HCT116 (cell line): ENCODE data around the gene SLC66A3. TPM values are rescaled to one million over a fixed set of nuclear protein-coding genes. Genes with fewer than 3 reads are reported as not detected.
A peak's percentile ranks its signal among the peaks of the same experiment; 100 is the strongest.

ENCODE experiments used
- ATAC-seq: fragments of 200-7000 bp; cut with Tn5 transposase; 2 replicates; pipeline ENCODE4 v1.9.1; 2020; ENCODE audit warnings: mild to moderate bottlenecking, moderate library complexity
- BruUV-seq: library from RNA; stranded (reverse); fragments of 400-500 nt; replicated peaks from 2 replicates; lab custom pipeline; 2021; lab: Mats Ljungman, UMichigan
- CTCF ChIA-PET: fragments of 300-600 bp; sonication (Branson Sonifier 250); formaldehyde crosslinking; loops from one replicate; lab custom pipeline; 2021; ENCODE audit warnings: antibody characterized with exemption; lab: Charles Lee
- POLR2A ChIA-PET: fragments of 300-600, 350-600 bp; sonication (Branson Sonifier 250); formaldehyde crosslinking; loops from one replicate; lab custom pipeline; 2021; ENCODE audit warnings: antibody characterized with exemption; lab: Charles Lee
- RAD21 ChIA-PET, 2 experiments: fragments of 300-600 bp; sonication (Branson Sonifier 250); formaldehyde crosslinking; loops; one replicate each; lab custom pipeline; 2023; ENCODE audit warnings: low total read pairs in 2 of 2; ENCODE audit not compliant: uncharacterized antibody in 2 of 2, unreplicated experiment in 2 of 2, low non-redundant PET in 1 of 2; lab: Charles Lee
- DNase-seq: peaks from one replicate; pipeline ENCODE4 v3.0.0-alpha.2; 2010; ENCODE audit warnings: low read depth, low spot score
- H2AFZ ChIP-seq: fragments of 200-600 bp; shearing (Covaris generic), sonication (generic); 2 replicates; pipeline ENCODE4 v1.6.1; 2017; ENCODE audit warnings: low read depth, mixed run types, mixed read lengths, antibody characterized with exemption, low read length; ENCODE audit not compliant: poor library complexity, severe bottlenecking
- H3K27ac ChIP-seq: 2 replicates; pipeline ENCODE4 v1.5.1; 2012; ENCODE audit warnings: low read depth, low read length
- H3K27me3 ChIP-seq: fragments of 200-600 bp; sonication (generic); 2 replicates; pipeline ENCODE4 v1.6.1; 2016; ENCODE audit warnings: mixed run types, low read length, mixed read lengths; ENCODE audit not compliant: insufficient read depth
- H3K36me3 ChIP-seq, 2 experiments: fragments of 200-500 bp in 1 of 2; fragments of 200-600 bp in 1 of 2; sonication (Bioruptor generic) in 1 of 2; sonication (generic) in 1 of 2; 2 replicates each; pipeline versions ENCODE4 v1.5.1 to v1.6.1; 2014 to 2016; ENCODE audit warnings: low read length in 2 of 2, inconsistent platforms in 1 of 2, mixed read lengths in 1 of 2, mixed run types in 1 of 2; ENCODE audit not compliant: insufficient read depth in 2 of 2, control insufficient read depth in 1 of 2
- H3K4me1 ChIP-seq, 2 experiments: fragments of 200-600 bp in 1 of 2; sonication (generic) in 1 of 2; 2 replicates each; pipeline versions ENCODE4 v1.5.1 to v1.6.1; 2012 to 2017; ENCODE audit warnings: low read length in 2 of 2, inconsistent platforms in 1 of 2, mild to moderate bottlenecking in 1 of 2, mixed read lengths in 1 of 2, mixed run types in 1 of 2, moderate library complexity in 1 of 2; ENCODE audit not compliant: insufficient read depth in 2 of 2, control insufficient read depth in 1 of 2
- H3K4me2 ChIP-seq: fragments of 200-600 bp; sonication (generic); 2 replicates; pipeline ENCODE4 v1.6.1; 2017; ENCODE audit warnings: mixed run types, low read length, mixed read lengths
- H3K4me3 ChIP-seq, 2 experiments: fragments of 200-600 bp in 1 of 2; sonication (generic) in 1 of 2; replicated peaks in 1 of 2; 2 replicates each; pipeline ENCODE4 v1.5.1; 2011 to 2016; ENCODE audit warnings: low read length in 2 of 2, control low read depth in 1 of 2, low read depth in 1 of 2, mild to moderate bottlenecking in 1 of 2, mixed read lengths in 1 of 2, mixed run types in 1 of 2
- H3K79me2 ChIP-seq: fragments of 200-600 bp; sonication (generic); 2 replicates; pipeline ENCODE4 v1.6.1; 2017; ENCODE audit warnings: mild to moderate bottlenecking, mixed run types, low read length, moderate library complexity, mixed read lengths; ENCODE audit not compliant: insufficient read depth
- H3K9ac ChIP-seq: fragments of 200-600 bp; sonication (generic); 2 replicates; pipeline ENCODE4 v1.6.1; 2016; ENCODE audit warnings: low read length, mixed read lengths
- H3K9me2 ChIP-seq: fragments of 200-600 bp; sonication (generic), shearing (Covaris generic); 2 replicates; pipeline ENCODE4 v1.6.1; 2017; ENCODE audit warnings: mixed run types, mild to moderate bottlenecking, moderate library complexity; ENCODE audit not compliant: insufficient read depth
- H3K9me3 ChIP-seq, 2 experiments: fragments of 200-500 bp in 1 of 2; fragments of 200-600 bp in 1 of 2; sonication (Bioruptor generic) in 1 of 2; sonication (generic) in 1 of 2; 2 replicates each; pipeline ENCODE4 v1.6.1; 2014 to 2017; ENCODE audit warnings: low read length in 2 of 2, mixed read lengths in 2 of 2, inconsistent platforms in 1 of 2, low read depth in 1 of 2, mild to moderate bottlenecking in 1 of 2, mixed run types in 1 of 2, moderate library complexity in 1 of 2; ENCODE audit not compliant: control insufficient read depth in 1 of 2, insufficient read depth in 1 of 2
- H4K20me1 ChIP-seq: fragments of 200-600 bp; sonication (generic), shearing (Covaris generic); 2 replicates; pipeline ENCODE4 v1.6.1; 2017; ENCODE audit warnings: mixed run types, mild to moderate bottlenecking, moderate library complexity; ENCODE audit not compliant: insufficient read depth
- CBX3 ChIP-seq: IDR thresholded peaks from 2 replicates; pipeline ENCODE4 v1.6.1; 2012; ENCODE audit warnings: low read depth
- CEBPB ChIP-seq: IDR thresholded peaks from 2 replicates; pipeline ENCODE4 v1.6.1; 2012; ENCODE audit warnings: low read depth
- EGR1 ChIP-seq: IDR thresholded peaks from 2 replicates; pipeline ENCODE4 v1.6.1; 2012; ENCODE audit warnings: low read depth
- EZH2 ChIP-seq: fragments of 200-600 bp; sonication (generic); IDR thresholded peaks from 2 replicates; pipeline ENCODE4 v1.6.1; 2017; ENCODE audit warnings: antibody characterized with exemption, mixed run types
- EZH2phosphoT487 ChIP-seq: fragments of 200-600 bp; IDR thresholded peaks from 2 replicates; pipeline ENCODE4 v1.6.1; 2018; ENCODE audit warnings: antibody characterized with exemption, borderline replicate concordance
- FOSL1 ChIP-seq: IDR thresholded peaks from 2 replicates; pipeline ENCODE4 v1.6.1; 2012; ENCODE audit warnings: low read depth
- SIN3A ChIP-seq: IDR thresholded peaks from 2 replicates; pipeline ENCODE4 v1.6.1; 2012; ENCODE audit warnings: low read depth
- SP1 ChIP-seq: IDR thresholded peaks from 2 replicates; pipeline ENCODE4 v1.6.1; 2012; ENCODE audit warnings: low read depth
- intact Hi-C: fragments of 100-400 bp; cut with micrococcal nuclease; formaldehyde crosslinking; loops from 2 replicates; pipeline ENCODE4 v1.10.0; 2022
- total RNA-seq: library from RNA; stranded (reverse); gene quantifications from one replicate; pipeline ENCODE4 v1.2.1, GENCODE V29; 2021; ENCODE audit not compliant: unreplicated experiment
- TF ChIP-seq, protein P1 (sequence below), 3 experiments: fragments of 200-600 bp in 1 of 3; sonication (generic) in 1 of 3; IDR thresholded peaks in 2 of 3; conservative IDR thresholded peaks in 1 of 3; 2 replicates each; pipeline ENCODE4 v1.5.1; 2012 to 2017; ENCODE audit warnings: low read depth in 2 of 3, low read length in 2 of 3, antibody characterized with exemption in 1 of 3, borderline replicate concordance in 1 of 3, control low read depth in 1 of 3, mild to moderate bottlenecking in 1 of 3, mixed read lengths in 1 of 3, mixed run types in 1 of 3, moderate library complexity in 1 of 3; ENCODE audit not compliant: insufficient read depth in 1 of 3

Gene SLC66A3
- total RNA-seq, 1 experiment from 2014 or later = 15.9 TPM

DNA sequence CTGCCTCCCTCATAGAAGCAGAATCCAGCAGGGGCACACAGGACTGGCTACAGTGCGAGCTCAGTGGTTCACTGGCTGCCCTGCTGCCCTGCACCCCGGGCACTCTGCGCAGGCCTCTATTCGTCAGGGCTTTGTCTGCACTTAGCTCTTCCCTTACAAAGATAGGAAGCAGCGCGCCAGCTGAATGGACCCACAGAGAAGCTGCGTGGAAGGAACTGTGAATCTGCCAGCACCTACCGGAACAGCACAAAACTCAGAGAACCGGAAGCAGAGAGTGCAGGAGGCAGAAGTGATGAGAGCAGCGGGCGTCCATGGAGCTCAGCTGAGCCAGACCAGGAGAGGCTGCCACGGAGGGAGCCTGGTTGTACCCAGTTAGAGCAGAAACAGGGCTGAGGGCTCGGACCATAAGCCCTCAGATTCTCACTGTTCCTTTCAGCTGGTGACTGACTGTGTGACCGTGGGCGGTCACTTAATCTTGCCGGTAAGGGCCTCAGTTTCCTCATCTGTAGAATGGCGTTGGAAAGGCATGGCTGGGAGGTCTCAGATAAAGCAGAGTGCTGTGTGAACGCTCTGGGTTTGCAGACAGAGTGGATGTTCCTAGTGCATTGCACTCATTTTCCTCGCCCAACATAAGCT lies 23.1 kb upstream of the SLC66A3 start (continued):
- TF ChIP-seq, protein P1, sequence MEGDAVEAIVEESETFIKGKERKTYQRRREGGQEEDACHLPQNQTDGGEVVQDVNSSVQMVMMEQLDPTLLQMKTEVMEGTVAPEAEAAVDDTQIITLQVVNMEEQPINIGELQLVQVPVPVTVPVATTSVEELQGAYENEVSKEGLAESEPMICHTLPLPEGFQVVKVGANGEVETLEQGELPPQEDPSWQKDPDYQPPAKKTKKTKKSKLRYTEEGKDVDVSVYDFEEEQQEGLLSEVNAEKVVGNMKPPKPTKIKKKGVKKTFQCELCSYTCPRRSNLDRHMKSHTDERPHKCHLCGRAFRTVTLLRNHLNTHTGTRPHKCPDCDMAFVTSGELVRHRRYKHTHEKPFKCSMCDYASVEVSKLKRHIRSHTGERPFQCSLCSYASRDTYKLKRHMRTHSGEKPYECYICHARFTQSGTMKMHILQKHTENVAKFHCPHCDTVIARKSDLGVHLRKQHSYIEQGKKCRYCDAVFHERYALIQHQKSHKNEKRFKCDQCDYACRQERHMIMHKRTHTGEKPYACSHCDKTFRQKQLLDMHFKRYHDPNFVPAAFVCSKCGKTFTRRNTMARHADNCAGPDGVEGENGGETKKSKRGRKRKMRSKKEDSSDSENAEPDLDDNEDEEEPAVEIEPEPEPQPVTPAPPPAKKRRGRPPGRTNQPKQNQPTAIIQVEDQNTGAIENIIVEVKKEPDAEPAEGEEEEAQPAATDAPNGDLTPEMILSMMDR (IDR thresholded peaks at IDR 0.05 in 2 of 3, conservative IDR thresholded peaks at IDR 0.05 in 1 of 3; ENCODE audit: borderline replicate concordance in 1 of 3, insufficient read depth in 1 of 3, low read depth in 2 of 3, low read length in 2 of 3) = no peak
- no peak for TF ChIP-seq FOSL1

DNA sequence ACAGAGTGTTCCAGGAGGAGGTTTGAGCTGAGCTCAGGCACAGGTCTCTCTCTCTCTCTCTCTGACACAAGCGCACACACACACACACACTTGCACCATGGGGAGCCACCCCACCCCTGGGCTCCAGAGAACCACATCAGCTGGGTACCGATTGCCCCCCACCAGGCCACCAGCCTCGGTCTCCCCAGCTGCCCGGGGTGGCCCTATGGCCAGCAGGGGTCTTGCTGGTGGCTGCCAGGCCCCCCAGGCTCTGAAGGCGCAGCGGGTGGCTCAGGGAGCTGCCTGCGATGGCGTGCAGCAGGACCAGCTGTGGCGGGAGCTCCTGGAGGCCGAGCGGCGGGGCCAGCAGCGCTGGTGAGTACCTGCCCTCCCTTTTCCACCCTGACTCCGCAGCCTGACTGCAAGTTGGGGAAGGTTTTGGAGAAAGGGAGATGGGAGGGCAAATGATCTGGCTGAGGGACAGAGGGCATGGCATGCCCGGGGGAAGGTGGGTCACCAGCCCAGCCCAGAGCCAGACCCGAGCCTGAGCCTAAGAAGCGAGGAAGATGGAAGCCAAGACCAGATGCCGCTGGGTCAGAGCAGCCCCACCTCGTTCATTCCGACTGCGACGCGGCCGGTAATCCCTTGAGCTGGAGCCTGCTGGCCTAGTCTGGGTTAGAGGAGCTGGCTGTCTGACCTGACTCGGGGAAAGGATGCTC lies 21.9 kb upstream of the SLC66A3 start:
- no peak overlapping the region; the same call in 1 of the 2 replicates for H3K27ac ChIP-seq
- POLR2A ChIA-PET = interaction anchor here (0.7 to 1.7 kb wide), 6 partner anchors 9 to 450 kb away, joined by 3 to 9 read pairs (median 4); partner anchors contain the start of gene SLC66A3
- no TSS peak for BruUV-seq

More for the DNA sequence above, 21.9 kb upstream of the SLC66A3 start:
- Histone ChIP-seq H3K9me3 (no peaks in the 10 kb centered on the region), H3K4me3 (peak overlapping the region; percentile 34 to 49), H3K79me2 (no peaks in the 10 kb centered on the region), H2AFZ (peak overlapping the region; percentile 68), H3K4me2 (peak overlapping the region; percentile 85), H3K9me2 (no peaks in the 10 kb centered on the region), H3K4me1 (peaks cover 9 to 38% of the 10 kb centered on the region in 2 experiments), H4K20me1 (no peaks in the 10 kb centered on the region), H3K27me3 (no peaks in the 10 kb centered on the region), H3K36me3 (no peaks in the 10 kb centered on the region), H3K9ac (peak overlapping the region; percentile 55)
- CTCF ChIA-PET = interaction anchor here (0.6 to 5.3 kb wide), 30 partner anchors 9 to 649 kb away, joined by 3 to 102 read pairs (median 4); partner anchors contain the start of genes E2F6 and PDIA6
- ATAC-seq = no peak
- RAD21 ChIA-PET = interaction anchor here (0.5 to 2.2 kb wide), 21 partner anchors 21 to 555 kb away, joined by 3 to 17 read pairs (median 5); partner anchors contain the start of gene SLC66A3 (in 1 of the 2)
- intact Hi-C loops = loop anchor here (2.0 to 5.0 kb wide), 4 partner anchors 211 to 645 kb away; partner anchors contain the start of genes E2F6 and ROCK2
- no peak for TF ChIP-seq FOSL1
- TF ChIP-seq EZH2 = no peak
- TF ChIP-seq CBX3 = no peak
- no peak for TF ChIP-seq SIN3A
- no peak for TF ChIP-seq EGR1
- no peak for TF ChIP-seq SP1
- TF ChIP-seq CEBPB = no peak
- no peak for TF ChIP-seq EZH2phosphoT487
- DNase-seq = no peak
